OCI-LY7 (cell line): ENCODE measurements around the gene KRT39. TPM values are rescaled to one million over a fixed set of nuclear protein-coding genes. Genes with fewer than 3 reads are reported as not detected.

ENCODE experiments used
- BruUV-seq: library from RNA; stranded (reverse); fragments of 400-500 nt; replicated peaks from 2 replicates; lab custom pipeline; 2021; lab: Mats Ljungman, UMichigan
- CTCF ChIA-PET: fragments of 300-600 bp; sonication (Branson Sonifier 250); formaldehyde crosslinking; loops from one replicate; lab custom pipeline; 2022; ENCODE audit warnings: antibody characterized with exemption; ENCODE audit not compliant: unreplicated experiment; lab: Charles Lee
- POLR2A ChIA-PET: fragments of 300-600 bp; sonication (Branson Sonifier 250); formaldehyde crosslinking; loops from one replicate; lab custom pipeline; 2022; ENCODE audit warnings: antibody characterized with exemption; lab: Charles Lee
- DNase-seq: peaks from one replicate; pipeline ENCODE4 v3.0.0-alpha.2; 2015; ENCODE audit warnings: low spot score
- H2AFZ ChIP-seq: fragments of 200-600 bp; sonication (generic), shearing (Covaris generic); 2 replicates; pipeline ENCODE4 v1.6.1; 2014; ENCODE audit warnings: mild to moderate bottlenecking, antibody characterized with exemption, low read length, moderate library complexity
- H3K27ac ChIP-seq: fragments of 200-600 bp; sonication (generic); 2 replicates; pipeline ENCODE4 v1.5.1; 2014; ENCODE audit warnings: mixed run types, low read depth, mild to moderate bottlenecking, moderate library complexity, low read length, inconsistent platforms; ENCODE audit not compliant: poor library complexity, severe bottlenecking
- H3K36me3 ChIP-seq: fragments of 200-600 bp; sonication (generic); 2 replicates; pipeline ENCODE4 v1.6.1; 2014; ENCODE audit warnings: mild to moderate bottlenecking, antibody characterized with exemption, low read length, moderate library complexity, mixed read lengths; ENCODE audit not compliant: insufficient read depth
- H3K4me1 ChIP-seq: fragments of 200-600 bp; sonication (generic); 2 replicates; pipeline ENCODE4 v1.5.1; 2014; ENCODE audit warnings: mild to moderate bottlenecking, low read length; ENCODE audit not compliant: insufficient read depth, poor library complexity, severe bottlenecking
- H3K4me2 ChIP-seq: fragments of 200-600 bp; sonication (generic); 2 replicates; pipeline ENCODE4 v1.6.1; 2014; ENCODE audit warnings: mild to moderate bottlenecking, low read length
- H3K4me3 ChIP-seq: fragments of 200-600 bp; sonication (generic); 2 replicates; pipeline ENCODE4 v1.5.1; 2014; ENCODE audit warnings: mild to moderate bottlenecking, low read depth, low read length; ENCODE audit not compliant: poor library complexity, severe bottlenecking
- H3K79me2 ChIP-seq: fragments of 200-600 bp; sonication (generic); 2 replicates; pipeline ENCODE4 v1.6.1; 2016; ENCODE audit warnings: low read depth, mild to moderate bottlenecking, low read length, moderate library complexity, mixed read lengths; ENCODE audit not compliant: insufficient read depth
- H3K9me2 ChIP-seq: fragments of 200-600 bp; sonication (generic); 2 replicates; pipeline ENCODE4 v1.6.1; 2016; ENCODE audit warnings: mild to moderate bottlenecking, low read length, mixed read lengths; ENCODE audit not compliant: insufficient read depth
- H3K9me3 ChIP-seq: fragments of 200-600 bp; sonication (generic); 2 replicates; pipeline ENCODE4 v1.6.1; 2014; ENCODE audit warnings: mild to moderate bottlenecking, mixed run types, low read length, mixed read lengths
- H4K20me1 ChIP-seq: fragments of 200-600 bp; sonication (generic); 2 replicates; pipeline ENCODE4 v1.6.1; 2014; ENCODE audit warnings: mild to moderate bottlenecking, antibody characterized with exemption, low read length, moderate library complexity, mixed read lengths; ENCODE audit not compliant: insufficient read depth
- EZH2phosphoT487 ChIP-seq: fragments of 200-600 bp; sonication (generic); IDR thresholded peaks from 2 replicates; pipeline ENCODE4 v1.6.1; 2018; ENCODE audit warnings: low read depth, borderline replicate concordance, mild to moderate bottlenecking, mixed run types, antibody characterized with exemption, low read length, moderate library complexity, mixed read lengths
- intact Hi-C: fragments of 100-400 bp; cut with micrococcal nuclease; formaldehyde crosslinking; loops from one replicate; pipeline ENCODE4 v1.10.0; 2022; ENCODE audit not compliant: unreplicated experiment
- total RNA-seq, 2 experiments: library from RNA; depleted of rRNA in 1 of 2; stranded (reverse); fragments of >200 nt in 1 of 2; shearing (Covaris generic) in 1 of 2; gene quantifications; 2 replicates each; pipeline ENCODE4 v1.2.3, GENCODE V29; 2014 to 2022
- TF ChIP-seq, protein P1 (sequence below): fragments of 200-600 bp; sonication (generic); conservative IDR thresholded peaks from 2 replicates; pipeline ENCODE4 v1.5.1; 2014; ENCODE audit warnings: mild to moderate bottlenecking, antibody characterized with exemption, low read length, moderate library complexity, mixed read lengths

Gene KRT39
- total RNA-seq, 2 experiments from 2014 or later = not detected

DNA sequence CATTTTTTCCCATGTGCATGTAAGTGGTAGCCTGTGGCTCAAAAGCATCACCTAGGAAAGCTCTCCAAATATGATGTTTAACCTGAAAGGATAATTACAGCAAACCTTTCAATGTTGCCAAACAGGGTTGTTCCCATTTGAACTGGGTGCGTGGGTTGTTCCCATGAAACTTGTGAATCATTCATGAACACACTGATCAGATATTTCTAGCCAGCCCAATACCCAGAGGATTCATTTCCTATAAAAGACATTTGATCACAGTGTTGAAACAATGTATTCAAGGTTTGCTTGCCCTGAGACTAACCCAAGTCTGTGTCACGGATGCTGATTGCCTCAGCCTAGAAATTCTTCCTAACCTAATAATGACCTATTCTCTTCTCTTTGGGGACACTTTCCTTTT lies 12.9 kb downstream of the KRT39 start:
- H2AFZ ChIP-seq = no peak overlapping the region
- intact Hi-C loops = no loop called here
- no peaks in the 10 kb centered on the region for H4K20me1 ChIP-seq
- no peaks in the 10 kb centered on the region for H3K4me1 ChIP-seq
- H3K4me2 ChIP-seq = no peak overlapping the region
- no peaks in the 10 kb centered on the region for H3K79me2 ChIP-seq
- DNase-seq = no peak
- TF ChIP-seq, protein P1, sequence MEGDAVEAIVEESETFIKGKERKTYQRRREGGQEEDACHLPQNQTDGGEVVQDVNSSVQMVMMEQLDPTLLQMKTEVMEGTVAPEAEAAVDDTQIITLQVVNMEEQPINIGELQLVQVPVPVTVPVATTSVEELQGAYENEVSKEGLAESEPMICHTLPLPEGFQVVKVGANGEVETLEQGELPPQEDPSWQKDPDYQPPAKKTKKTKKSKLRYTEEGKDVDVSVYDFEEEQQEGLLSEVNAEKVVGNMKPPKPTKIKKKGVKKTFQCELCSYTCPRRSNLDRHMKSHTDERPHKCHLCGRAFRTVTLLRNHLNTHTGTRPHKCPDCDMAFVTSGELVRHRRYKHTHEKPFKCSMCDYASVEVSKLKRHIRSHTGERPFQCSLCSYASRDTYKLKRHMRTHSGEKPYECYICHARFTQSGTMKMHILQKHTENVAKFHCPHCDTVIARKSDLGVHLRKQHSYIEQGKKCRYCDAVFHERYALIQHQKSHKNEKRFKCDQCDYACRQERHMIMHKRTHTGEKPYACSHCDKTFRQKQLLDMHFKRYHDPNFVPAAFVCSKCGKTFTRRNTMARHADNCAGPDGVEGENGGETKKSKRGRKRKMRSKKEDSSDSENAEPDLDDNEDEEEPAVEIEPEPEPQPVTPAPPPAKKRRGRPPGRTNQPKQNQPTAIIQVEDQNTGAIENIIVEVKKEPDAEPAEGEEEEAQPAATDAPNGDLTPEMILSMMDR = no peak
- POLR2A ChIA-PET = interaction anchor here (0.6 to 0.7 kb wide), 3 partner anchors 17 to 669 kb away, joined by 3 to 9 read pairs (median 3); no protein-coding TSS in a partner anchor
- no peaks in the 10 kb centered on the region for H3K9me3 ChIP-seq
- BruUV-seq = no TSS peak
- H3K36me3 ChIP-seq = no peaks in the 10 kb centered on the region
- no peak overlapping the region for H3K4me3 ChIP-seq
- CTCF ChIA-PET = no interaction called here
- H3K9me2 ChIP-seq = no peaks in the 10 kb centered on the region
- no peak overlapping the region for H3K27ac ChIP-seq

DNA sequence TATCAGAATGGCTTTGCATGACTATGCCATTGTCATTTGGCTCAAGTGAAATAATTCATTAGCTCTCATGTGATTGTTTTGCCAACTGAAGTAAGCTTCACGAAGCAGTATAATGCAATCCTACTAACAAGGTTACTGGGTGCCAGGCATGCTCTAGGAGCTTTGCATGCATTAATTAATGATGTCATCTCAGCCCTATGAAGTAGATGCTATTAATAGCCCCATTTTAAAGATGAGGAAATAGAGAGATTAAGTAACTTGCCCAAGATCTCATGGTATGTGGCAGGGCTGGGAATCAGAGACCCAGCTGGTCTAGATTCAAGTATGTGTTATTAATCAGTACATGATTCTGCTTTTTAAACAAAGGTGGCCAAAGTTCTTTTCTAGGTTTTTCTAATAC lies 14.1 kb downstream of the KRT39 start:
- intact Hi-C loops = no loop called here
- H3K4me3 ChIP-seq = no peak overlapping the region
- H3K4me1 ChIP-seq = no peaks in the 10 kb centered on the region
- H3K9me3 ChIP-seq = no peaks in the 10 kb centered on the region
- H4K20me1 ChIP-seq = no peaks in the 10 kb centered on the region
- no peaks in the 10 kb centered on the region for H3K9me2 ChIP-seq
- H3K4me2 ChIP-seq = no peak overlapping the region
- BruUV-seq = no TSS peak
- ChIA-PET CTCF (no interaction called here), POLR2A (no interaction called here)
- DNase-seq = no peak
- H3K36me3 ChIP-seq = no peaks in the 10 kb centered on the region
- H3K79me2 ChIP-seq = no peaks in the 10 kb centered on the region
- TF ChIP-seq EZH2phosphoT487 = no peak
- TF ChIP-seq, protein P1 = no peak
- no peak overlapping the region for H3K27ac ChIP-seq
- H2AFZ ChIP-seq = no peak overlapping the region

DNA sequence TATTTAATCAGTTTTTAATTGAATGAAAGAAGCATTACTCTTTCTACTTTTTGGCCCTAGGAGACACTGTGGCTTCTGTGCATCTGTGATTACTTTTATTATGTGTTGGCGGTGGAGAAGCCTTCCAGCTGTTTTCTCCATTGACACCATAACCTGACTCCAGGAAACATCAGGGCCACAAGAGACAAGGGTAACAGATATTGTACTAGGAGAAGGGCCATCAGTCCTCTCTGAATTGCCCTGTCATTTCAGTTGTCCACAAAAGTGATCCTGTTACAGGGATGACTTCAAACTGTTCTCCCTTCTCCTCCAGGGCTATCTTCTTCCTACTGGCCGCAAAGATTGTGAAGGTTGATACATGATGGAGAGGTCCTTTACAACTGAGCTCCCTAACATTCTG lies 14.6 kb downstream of the KRT39 start:
- no TSS peak for BruUV-seq
- Histone ChIP-seq H3K4me3 (no peak overlapping the region), H3K27ac (no peak overlapping the region), H4K20me1 (no peaks in the 10 kb centered on the region), H3K4me2 (no peak overlapping the region), H3K9me2 (no peaks in the 10 kb centered on the region), H3K4me1 (no peaks in the 10 kb centered on the region), H3K36me3 (no peaks in the 10 kb centered on the region), H3K79me2 (no peaks in the 10 kb centered on the region), H2AFZ (no peak overlapping the region), H3K9me3 (no peaks in the 10 kb centered on the region)
- CTCF ChIA-PET = no interaction called here
- intact Hi-C loops = no loop called here
- TF ChIP-seq, protein P1 = no peak
- TF ChIP-seq EZH2phosphoT487 = no peak
- DNase-seq = no peak
- POLR2A ChIA-PET = no interaction called here
